HepG2 (cell line): ENCODE results near the gene TTYH2. TPM values are rescaled to one million over a fixed set of nuclear protein-coding genes. Genes with fewer than 3 reads are reported as not detected.

Experiments
- EEA1 ChIP-seq: sonication (generic); formaldehyde crosslinking; IDR thresholded peaks from 2 replicates; pipeline ENCODE4 v1.5.1; 2020; ENCODE audit warnings: mild to moderate bottlenecking, missing genetic modification reagents, borderline replicate concordance
- FOXP1 ChIP-seq, 2 experiments: fragments of 450-650 bp in 1 of 2; IDR thresholded peaks; 2 replicates each; pipeline ENCODE4 v1.6.1; 2017 to 2018; ENCODE audit warnings: antibody characterized with exemption in 1 of 2
- GABPA ChIP-seq, 2 experiments: IDR thresholded peaks; 2 replicates each; pipeline ENCODE4 v1.6.1; 2011 to 2016; ENCODE audit warnings: low read depth in 2 of 2, low read length in 1 of 2, missing biosample characterization in 1 of 2, missing genetic modification characterization in 1 of 2
- IRF2 ChIP-seq: IDR thresholded peaks from 2 replicates; pipeline ENCODE4 v1.6.1; 2018; ENCODE audit warnings: missing genetic modification reagents, missing compliant biosample characterization
- KDM6A ChIP-seq: IDR thresholded peaks from 2 replicates; pipeline ENCODE4 v1.6.1; 2016; ENCODE audit warnings: low read depth
- MXD4 ChIP-seq: IDR thresholded peaks from 2 replicates; pipeline ENCODE4 v1.6.1; 2016; ENCODE audit warnings: mild to moderate bottlenecking, missing biosample characterization, missing genetic modification reagents
- PAX8 ChIP-seq: sonication (generic); formaldehyde crosslinking; IDR thresholded peaks from 2 replicates; pipeline ENCODE4 v1.8.0; 2022; ENCODE audit warnings: mild to moderate bottlenecking, missing genetic modification reagents, borderline replicate concordance
- PITX1 ChIP-seq: sonication (generic); formaldehyde crosslinking; IDR thresholded peaks from 2 replicates; pipeline ENCODE4 v1.5.1; 2020; ENCODE audit warnings: mild to moderate bottlenecking, missing genetic modification reagents
- RXRB ChIP-seq: IDR thresholded peaks from 2 replicates; pipeline ENCODE4 v1.6.1; 2016; ENCODE audit warnings: borderline replicate concordance, missing genetic modification reagents, missing compliant biosample characterization
- SETDB1 ChIP-seq: sonication (generic); formaldehyde crosslinking; IDR thresholded peaks from 2 replicates; pipeline ENCODE4 v1.5.1; 2020; ENCODE audit warnings: missing genetic modification reagents, mild to moderate bottlenecking, borderline replicate concordance
- TARDBP ChIP-seq: sonication (generic); formaldehyde crosslinking; IDR thresholded peaks from 2 replicates; pipeline ENCODE4 v1.8.0; 2022; ENCODE audit warnings: mild to moderate bottlenecking, missing genetic modification reagents
- TBX2 ChIP-seq: sonication (generic); formaldehyde crosslinking; IDR thresholded peaks from 2 replicates; pipeline ENCODE4 v1.5.0; 2020; ENCODE audit warnings: missing genetic modification reagents, mild to moderate bottlenecking, borderline replicate concordance
- ZNF10 ChIP-seq: sonication (generic); formaldehyde crosslinking; IDR thresholded peaks from 2 replicates; pipeline ENCODE4 v1.4.0; 2020; ENCODE audit warnings: mild to moderate bottlenecking, low read depth, missing genetic modification reagents, borderline replicate concordance
- ZNF230 ChIP-seq: sonication (generic); formaldehyde crosslinking; IDR thresholded peaks from 2 replicates; pipeline ENCODE4 v1.4.0; 2020; ENCODE audit warnings: mild to moderate bottlenecking, missing genetic modification reagents
- ZNF317 ChIP-seq: sonication (generic); formaldehyde crosslinking; IDR thresholded peaks from 2 replicates; pipeline ENCODE4 v1.5.0; 2020; ENCODE audit warnings: mild to moderate bottlenecking, missing genetic modification reagents
- ZNF337 ChIP-seq: sonication (generic); formaldehyde crosslinking; IDR thresholded peaks from 2 replicates; pipeline ENCODE4 v1.5.1; 2020; ENCODE audit warnings: missing genetic modification reagents, low read depth, mild to moderate bottlenecking, borderline replicate concordance
- ZNF468 ChIP-seq: sonication (generic); formaldehyde crosslinking; IDR thresholded peaks from 2 replicates; pipeline ENCODE4 v1.8.0; 2022; ENCODE audit warnings: mild to moderate bottlenecking, moderate library complexity, missing genetic modification reagents
- ZNF501 ChIP-seq: sonication (generic); formaldehyde crosslinking; IDR thresholded peaks from 2 replicates; pipeline ENCODE4 v1.5.1; 2020; ENCODE audit warnings: mild to moderate bottlenecking, moderate library complexity, missing genetic modification reagents
- ZNF564 ChIP-seq: sonication (generic); formaldehyde crosslinking; IDR thresholded peaks from 2 replicates; pipeline ENCODE4 v1.8.1; 2023; ENCODE audit warnings: mild to moderate bottlenecking, missing genetic modification reagents
- ZNF780A ChIP-seq: sonication (generic); formaldehyde crosslinking; IDR thresholded peaks from 2 replicates; pipeline ENCODE4 v1.8.0; 2022; ENCODE audit warnings: mild to moderate bottlenecking, missing genetic modification reagents, moderate library complexity
- ZNF816 ChIP-seq: sonication (generic); formaldehyde crosslinking; IDR thresholded peaks from 2 replicates; pipeline ENCODE4 v1.8.0; 2022; ENCODE audit warnings: missing genetic modification reagents, mild to moderate bottlenecking, borderline replicate concordance
- polyA plus RNA-seq, 8 experiments: library from polyadenylated mRNA; depleted of rRNA in 3 of 8; stranded (reverse) in 7 of 8; unstranded in 1 of 8; fragments of >200 nt; fragmentation: Illumina TruSeq in 4 of 8; extraction: Trizol in 4 of 8; gene quantifications; 2 replicates each; pipeline versions ENCODE4 v1.2.1 to v1.2.3, GENCODE V29; 2011 to 2016; ENCODE audit warnings: low read depth in 4 of 8, missing spikeins in 1 of 8, mixed read lengths in 1 of 8; ENCODE audit not compliant: insufficient read depth in 1 of 8
- total RNA-seq, 5 experiments: library from RNA; depleted of rRNA; stranded (reverse); fragments of >200 nt; fragmentation: Illumina TruSeq; extraction: Trizol; gene quantifications; 2 replicates each; pipeline ENCODE4 v1.2.3, GENCODE V29; 2016; ENCODE audit warnings: low read depth in 1 of 5
- TF ChIP-seq, protein P1 (sequence below): sonication (generic); formaldehyde crosslinking; IDR thresholded peaks from 2 replicates; pipeline ENCODE4 v1.5.0; 2020; ENCODE audit warnings: missing genetic modification reagents, mild to moderate bottlenecking, borderline replicate concordance
- TF ChIP-seq, protein P2 (sequence below): sonication (generic); formaldehyde crosslinking; IDR thresholded peaks from 2 replicates; pipeline ENCODE4 v1.8.1; 2022; ENCODE audit warnings: mild to moderate bottlenecking, missing genetic modification reagents
- TF ChIP-seq, protein P3 (sequence below): sonication (generic); formaldehyde crosslinking; IDR thresholded peaks from 2 replicates; pipeline ENCODE4 v1.8.0; 2022; ENCODE audit warnings: missing genetic modification reagents, mild to moderate bottlenecking, borderline replicate concordance

Gene TTYH2
- total and polyA plus RNA-seq, 2 of the 13 experiments (the other 11 are each of a cell fraction or from before 2014, with no cell fraction given), result 0.77 to 0.96 TPM

DNA sequence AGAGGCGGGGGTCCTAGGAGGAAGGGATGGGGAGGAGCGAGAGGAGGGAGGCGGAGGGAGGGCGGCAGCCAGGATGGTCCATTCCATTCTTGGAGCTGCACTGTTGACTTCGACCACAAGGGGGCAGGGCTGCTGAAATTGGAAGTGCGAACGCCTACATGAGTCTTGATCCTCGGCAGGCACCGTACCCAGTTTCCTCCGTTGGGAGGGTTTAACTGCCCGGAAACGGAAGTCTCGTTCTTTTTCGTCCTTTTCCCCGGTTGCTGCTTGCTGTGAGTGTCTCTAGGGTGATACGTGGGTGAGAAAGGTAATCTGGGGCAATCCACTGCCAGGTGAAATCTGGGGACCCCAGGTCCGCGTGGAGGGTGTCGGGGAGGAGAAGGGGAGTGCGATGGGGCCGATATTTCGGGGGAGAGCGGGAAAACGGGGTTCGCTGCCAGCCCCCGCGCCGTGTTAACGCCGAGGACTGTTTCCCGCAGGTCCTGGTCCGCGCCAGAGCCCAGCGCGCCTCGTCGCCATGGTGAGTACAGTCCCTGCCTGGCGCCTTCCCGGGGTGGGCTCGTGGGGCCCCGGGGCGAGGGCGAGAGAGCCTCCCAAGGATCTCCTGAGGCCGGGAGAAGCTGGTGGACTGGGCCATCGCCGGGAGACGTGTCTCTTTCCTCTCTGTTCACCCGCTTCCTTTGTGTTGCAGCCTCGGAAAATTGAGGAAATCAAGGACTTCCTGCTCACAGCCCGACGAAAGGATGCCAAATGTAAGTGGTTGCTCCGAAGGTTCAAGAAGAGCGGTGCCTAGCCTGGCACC, 9.7 kb upstream of the TTYH2 start, which contains the start of gene RPL38 (continued):
- TF ChIP-seq TBX2 (CRISPR knock-in tag) (peak; percentile 75), MXD4 (CRISPR knock-in tag) (peak; percentile 90), PAX8 (CRISPR knock-in tag) (peak; percentile 88; the same call in 1 of the 2 replicates), RXRB (CRISPR knock-in tag) (peak; percentile 88), FOXP1 (IDR thresholded peaks at IDR 0.05) (no peak), FOXP1 (CRISPR knock-in tag; IDR thresholded peaks at IDR 0.05) (peak; percentile 26; the same call in 1 of the 2 replicates), SETDB1 (CRISPR knock-in tag) (no peak), ZNF317 (CRISPR knock-in tag) (peak; percentile 93), EEA1 (CRISPR knock-in tag) (no peak), ZNF468 (CRISPR knock-in tag) (0 out of 2 replicates have a peak, but pooled peaks have one; percentile 64), ZNF501 (CRISPR knock-in tag) (peak; percentile 95), GABPA (IDR thresholded peaks at IDR 0.05; ENCODE audit: low read depth, low read length) (peak; percentile 93), GABPA (CRISPR knock-in tag; IDR thresholded peaks at IDR 0.05; ENCODE audit: low read depth) (peak; percentile 97), PITX1 (CRISPR knock-in tag) (peak; percentile 90), TARDBP (peak; percentile 93), ZNF816 (CRISPR knock-in tag) (peak; percentile 74; the same call in 1 of the 2 replicates), ZNF337 (CRISPR knock-in tag) (no peak), ZNF230 (CRISPR knock-in tag) (peak; percentile 58; the same call in 1 of the 2 replicates), IRF2 (CRISPR knock-in tag) (peak; percentile 99), KDM6A (CRISPR knock-in tag) (no peak), ZNF10 (CRISPR knock-in tag) (no peak), ZNF780A (CRISPR knock-in tag) (0 out of 2 replicates have a peak, but pooled peaks have one; percentile 74), ZNF564 (peak; percentile 82; the same call in 1 of the 2 replicates)
- TF ChIP-seq, protein P1, sequence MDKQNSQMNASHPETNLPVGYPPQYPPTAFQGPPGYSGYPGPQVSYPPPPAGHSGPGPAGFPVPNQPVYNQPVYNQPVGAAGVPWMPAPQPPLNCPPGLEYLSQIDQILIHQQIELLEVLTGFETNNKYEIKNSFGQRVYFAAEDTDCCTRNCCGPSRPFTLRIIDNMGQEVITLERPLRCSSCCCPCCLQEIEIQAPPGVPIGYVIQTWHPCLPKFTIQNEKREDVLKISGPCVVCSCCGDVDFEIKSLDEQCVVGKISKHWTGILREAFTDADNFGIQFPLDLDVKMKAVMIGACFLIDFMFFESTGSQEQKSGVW (CRISPR knock-in tag), result no peak
- TF ChIP-seq, protein P2, sequence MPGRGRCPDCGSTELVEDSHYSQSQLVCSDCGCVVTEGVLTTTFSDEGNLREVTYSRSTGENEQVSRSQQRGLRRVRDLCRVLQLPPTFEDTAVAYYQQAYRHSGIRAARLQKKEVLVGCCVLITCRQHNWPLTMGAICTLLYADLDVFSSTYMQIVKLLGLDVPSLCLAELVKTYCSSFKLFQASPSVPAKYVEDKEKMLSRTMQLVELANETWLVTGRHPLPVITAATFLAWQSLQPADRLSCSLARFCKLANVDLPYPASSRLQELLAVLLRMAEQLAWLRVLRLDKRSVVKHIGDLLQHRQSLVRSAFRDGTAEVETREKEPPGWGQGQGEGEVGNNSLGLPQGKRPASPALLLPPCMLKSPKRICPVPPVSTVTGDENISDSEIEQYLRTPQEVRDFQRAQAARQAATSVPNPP (CRISPR knock-in tag), result peak; percentile 77; the same call in 1 of the 2 replicates
- TF ChIP-seq, protein P3, sequence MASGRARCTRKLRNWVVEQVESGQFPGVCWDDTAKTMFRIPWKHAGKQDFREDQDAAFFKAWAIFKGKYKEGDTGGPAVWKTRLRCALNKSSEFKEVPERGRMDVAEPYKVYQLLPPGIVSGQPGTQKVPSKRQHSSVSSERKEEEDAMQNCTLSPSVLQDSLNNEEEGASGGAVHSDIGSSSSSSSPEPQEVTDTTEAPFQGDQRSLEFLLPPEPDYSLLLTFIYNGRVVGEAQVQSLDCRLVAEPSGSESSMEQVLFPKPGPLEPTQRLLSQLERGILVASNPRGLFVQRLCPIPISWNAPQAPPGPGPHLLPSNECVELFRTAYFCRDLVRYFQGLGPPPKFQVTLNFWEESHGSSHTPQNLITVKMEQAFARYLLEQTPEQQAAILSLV (CRISPR knock-in tag), result peak; percentile 76; the same call in 1 of the 2 replicates
